ENCODE results near the gene MPRIP. TPM values are rescaled to one million over a fixed set of nuclear protein-coding genes. Genes with fewer than 3 reads are reported as not detected.
"Not testable (repeated sequence)": the region's sequence is repeated elsewhere in the genome, so short reads cannot be mapped to it uniquely, and the experiment has no call there.

The MPRIP gene, protein sequence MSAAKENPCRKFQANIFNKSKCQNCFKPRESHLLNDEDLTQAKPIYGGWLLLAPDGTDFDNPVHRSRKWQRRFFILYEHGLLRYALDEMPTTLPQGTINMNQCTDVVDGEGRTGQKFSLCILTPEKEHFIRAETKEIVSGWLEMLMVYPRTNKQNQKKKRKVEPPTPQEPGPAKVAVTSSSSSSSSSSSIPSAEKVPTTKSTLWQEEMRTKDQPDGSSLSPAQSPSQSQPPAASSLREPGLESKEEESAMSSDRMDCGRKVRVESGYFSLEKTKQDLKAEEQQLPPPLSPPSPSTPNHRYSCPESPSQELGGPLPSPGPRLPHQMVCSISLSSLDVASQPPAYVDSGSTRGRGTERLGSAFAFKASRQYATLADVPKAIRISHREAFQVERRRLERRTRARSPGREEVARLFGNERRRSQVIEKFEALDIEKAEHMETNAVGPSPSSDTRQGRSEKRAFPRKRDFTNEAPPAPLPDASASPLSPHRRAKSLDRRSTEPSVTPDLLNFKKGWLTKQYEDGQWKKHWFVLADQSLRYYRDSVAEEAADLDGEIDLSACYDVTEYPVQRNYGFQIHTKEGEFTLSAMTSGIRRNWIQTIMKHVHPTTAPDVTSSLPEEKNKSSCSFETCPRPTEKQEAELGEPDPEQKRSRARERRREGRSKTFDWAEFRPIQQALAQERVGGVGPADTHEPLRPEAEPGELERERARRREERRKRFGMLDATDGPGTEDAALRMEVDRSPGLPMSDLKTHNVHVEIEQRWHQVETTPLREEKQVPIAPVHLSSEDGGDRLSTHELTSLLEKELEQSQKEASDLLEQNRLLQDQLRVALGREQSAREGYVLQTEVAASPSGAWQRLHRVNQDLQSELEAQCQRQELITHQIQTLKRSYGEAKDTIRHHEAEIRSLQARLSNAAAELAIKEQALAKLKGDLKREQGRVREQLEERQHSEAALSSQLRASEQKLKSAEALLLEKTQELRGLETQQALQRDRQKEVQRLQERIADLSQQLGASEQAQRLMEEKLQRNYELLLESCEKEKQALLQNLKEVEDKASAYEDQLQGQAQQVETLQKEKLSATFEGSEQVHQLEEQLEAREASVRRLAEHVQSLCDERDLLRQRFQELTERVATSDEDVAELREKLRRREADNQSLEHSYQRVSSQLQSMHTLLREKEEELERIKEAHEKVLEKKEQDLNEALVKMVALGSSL (N-terminal part only)
- polyA plus RNA-seq (2013, experiment 1 of 2; ENCODE audit: insufficient read length) = 267 TPM
- polyA plus RNA-seq (2013, experiment 2 of 2; ENCODE audit: insufficient read length) = 231 TPM

DNA sequence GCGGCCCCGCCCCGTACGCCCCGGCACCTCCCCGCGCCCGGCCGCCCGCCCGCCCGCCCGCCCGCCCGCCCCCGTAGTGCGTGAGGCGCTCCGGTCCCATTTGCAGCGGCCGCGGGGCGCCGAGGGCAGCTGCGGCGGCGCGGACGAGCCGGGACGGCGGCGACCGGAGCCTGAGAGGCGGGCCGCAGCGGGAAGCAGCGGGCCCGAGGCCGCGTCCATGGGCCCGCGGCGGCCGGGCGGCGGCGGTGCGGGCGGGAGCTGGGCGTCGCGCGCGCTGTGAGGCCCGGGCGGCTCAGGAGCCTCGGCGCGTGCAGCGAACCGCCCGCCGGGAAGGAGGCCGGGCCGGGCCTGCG lies at the start of gene MPRIP:
MPRIP (plus strand) TSS at position 74 of the 353 bp plus-strand sequence. CDS start 392 bp downstream, outside the sequence.
- no peak for DNase-seq

DNA sequence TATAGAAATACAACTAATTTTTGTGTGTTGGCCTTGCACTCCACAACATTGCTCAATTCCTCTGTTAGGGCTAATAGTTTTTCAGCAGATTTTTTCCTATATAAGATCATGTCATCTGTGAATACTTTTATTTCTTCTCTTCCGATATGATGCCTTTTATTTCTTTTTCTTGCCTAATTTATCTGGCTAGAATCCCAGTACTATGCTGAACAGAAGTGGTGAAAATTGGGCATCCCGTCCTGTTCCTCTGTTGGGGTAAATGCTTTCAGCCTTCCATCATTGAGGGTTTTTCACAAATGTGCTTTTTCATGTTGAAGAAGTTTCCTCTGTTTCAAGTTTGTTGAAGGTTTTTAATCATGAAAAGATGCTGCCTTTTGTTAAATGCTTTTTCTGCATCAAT lies 47.6 kb upstream of the MPRIP start:
- DNase-seq = no peak

DNA sequence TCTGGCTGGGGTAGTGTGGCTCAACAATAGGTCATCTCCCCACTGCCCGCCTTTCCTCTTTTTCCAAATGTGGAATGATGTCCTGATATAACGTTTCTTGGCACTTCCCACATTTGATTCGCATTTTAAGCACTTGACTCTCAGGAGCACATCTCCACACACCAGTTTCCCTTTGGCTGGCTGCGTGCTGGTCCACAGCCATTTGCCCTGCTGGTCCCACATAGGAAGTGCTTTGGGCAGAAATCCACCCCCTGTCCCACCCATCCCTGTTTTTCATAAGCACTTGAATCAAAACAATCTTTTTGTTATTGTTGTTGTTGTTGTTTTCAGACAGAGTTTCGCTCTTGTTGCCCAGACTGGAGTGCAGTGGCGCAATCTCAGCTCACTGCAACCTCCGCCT lies 46.3 kb upstream of the MPRIP start:
- no peak for DNase-seq

DNA sequence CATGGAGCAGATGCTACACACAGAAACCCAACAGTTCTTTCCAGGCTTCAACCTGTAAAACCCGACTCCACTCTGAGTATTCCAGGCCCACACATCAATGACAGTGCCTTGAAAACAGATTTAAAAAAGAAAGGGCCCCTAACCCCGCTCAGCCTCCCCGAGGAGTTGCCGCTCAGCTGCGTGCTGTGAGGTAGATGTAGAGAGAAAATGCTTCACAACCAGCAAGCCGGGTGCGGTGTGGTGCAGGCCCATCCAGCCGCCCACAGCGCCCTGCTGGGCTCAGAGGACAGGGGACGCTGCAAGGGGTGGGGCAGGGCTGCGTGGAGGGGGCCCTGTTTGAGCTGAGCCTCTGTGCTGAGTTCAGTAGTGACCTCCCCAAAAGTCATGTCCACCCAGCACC lies 45.5 kb upstream of the MPRIP start:
- DNase-seq = not testable (repeated sequence)

DNA sequence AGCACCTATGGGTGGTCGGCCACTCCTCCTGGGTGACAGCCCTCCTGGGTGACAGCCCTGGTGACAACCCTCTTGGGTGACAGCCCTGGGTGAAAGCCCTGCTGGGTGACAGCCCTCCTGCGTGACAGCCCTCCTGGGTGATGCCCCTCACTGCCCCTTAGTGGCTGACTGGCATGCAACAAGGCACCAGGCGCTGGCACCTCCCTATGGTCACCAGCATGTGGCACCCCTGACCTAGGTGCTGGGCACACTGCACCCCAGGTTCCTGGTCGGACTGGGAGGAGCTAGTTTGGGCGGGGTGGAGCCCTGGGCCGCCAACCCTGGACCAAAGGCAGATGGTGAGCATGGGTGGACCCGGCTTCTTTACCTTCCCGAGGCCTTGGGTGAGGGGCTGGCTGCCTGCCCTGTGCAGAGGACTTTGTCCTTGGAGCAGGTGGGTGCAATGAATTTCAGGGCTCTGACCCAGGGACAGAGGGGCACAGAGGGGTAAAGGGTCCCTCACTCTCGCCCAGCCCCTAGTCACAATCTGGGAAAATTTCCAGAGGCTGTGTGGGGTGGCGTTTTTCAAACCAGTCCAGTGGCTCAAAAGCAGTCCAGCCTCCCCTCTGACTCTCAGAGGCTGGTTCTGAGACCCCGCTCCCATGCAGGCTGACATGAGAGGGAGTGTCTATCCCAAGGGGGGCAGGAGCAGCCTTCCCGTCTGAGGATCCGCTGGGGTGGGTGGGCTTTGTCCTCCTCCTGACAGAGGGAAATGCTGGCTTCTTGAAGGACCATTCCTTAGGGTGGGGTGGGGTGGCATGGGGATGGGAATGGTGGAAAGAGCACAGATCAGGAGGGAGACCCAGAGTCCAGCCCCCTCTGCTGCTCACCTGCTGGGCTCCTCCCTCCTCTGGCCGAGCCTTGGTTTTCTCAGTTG lies 44.5 kb upstream of the MPRIP start:
- no peak for DNase-seq

DNA sequence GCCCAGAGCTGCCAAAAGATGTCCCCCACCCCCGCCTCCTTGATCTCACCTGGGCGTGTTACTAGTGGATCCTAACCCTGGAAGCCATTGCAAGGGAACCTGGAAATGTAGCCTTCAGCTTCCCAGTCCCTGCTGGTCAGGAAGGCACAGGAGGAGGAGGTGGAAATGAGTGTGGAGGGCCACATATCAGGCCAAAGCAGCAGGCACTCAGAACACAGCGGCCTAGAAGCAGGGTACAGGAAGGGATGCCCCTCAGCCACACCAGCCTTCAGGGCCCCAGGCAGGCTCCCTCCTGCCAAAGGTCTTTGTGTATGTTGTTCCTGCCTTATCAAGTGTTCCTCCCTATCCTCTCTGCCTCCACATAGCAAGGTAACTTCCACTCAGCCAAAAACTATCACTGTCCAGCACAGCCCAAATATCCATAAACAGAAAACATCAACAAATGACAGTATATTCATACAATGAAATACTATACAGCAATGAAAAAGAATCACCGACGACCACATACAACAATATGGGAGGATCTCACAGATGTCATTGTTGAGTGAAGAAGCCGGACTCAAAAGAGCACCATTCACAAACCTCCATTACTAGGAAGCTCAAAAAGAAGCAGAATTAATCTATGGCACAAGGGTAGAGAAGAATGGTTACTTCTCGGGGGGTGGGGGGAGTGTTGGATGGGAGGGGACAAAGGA lies 42.2 kb upstream of the MPRIP start:
- DNase-seq = no peak

DNA sequence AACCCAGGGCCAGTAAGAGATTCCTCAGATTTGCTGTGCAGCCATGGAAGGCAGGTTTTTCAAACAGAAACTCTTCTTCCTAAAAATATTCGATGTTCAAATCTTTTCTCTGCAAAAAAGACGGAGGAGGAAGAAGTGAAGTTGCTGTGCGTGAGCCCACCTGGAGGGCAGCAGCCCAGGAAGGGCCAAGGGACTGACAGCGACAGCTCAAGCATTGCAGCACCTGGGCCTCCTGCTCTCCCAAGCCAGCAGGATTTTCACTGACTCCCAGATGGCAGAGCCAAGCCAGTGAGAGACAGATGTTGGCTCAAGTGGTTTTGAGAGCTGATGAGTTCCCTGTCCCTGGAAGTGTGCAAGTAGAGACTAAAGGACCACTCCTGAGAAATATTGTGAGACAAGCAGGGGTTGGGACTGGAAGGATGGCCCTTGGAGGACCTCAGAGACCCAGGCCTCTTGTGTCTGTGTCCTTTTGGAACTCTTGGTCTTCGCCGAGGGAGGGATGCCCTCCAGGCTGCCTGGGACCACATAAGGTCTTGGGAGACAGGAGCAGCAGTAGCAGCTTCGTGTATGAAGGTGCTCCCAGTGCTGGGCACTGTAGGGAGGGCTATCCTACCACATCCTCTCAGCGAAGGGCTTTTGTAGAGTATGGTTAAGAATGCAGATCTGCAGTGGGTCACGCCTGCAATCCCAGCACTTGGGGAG lies 41.0 kb upstream of the MPRIP start:
- DNase-seq = no peak

DNA sequence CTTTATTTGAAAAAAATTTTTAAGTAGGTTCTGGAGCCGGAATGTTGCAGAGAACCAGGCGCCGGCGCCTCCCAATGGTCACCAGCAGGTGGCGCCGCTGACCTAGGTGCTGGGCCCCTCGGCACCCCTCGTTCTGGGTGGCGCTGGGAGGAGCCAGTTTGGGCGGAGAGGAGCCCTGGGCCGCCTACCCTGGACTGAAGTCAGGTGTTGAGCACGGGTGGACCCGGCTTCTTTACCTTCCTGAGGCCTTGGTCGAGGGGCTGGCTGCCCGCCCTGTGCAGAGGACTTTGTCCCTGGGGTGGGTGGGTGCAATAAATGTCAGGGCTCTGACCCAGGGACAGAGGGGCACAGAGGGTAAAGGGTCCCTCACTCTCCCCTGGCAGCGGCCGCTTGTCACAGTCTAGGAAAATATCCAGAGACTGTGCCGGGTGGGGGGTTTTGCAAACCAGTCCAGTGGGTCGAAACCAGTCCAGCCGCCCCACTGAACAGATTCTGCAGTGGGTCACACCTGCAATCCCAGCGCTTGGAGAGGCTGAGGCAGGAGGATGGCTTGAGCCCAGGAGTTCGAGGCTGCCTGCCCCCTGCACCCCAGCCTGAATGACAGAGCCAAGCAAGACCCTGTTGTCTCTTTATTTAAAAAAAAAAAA lies 40.3 kb upstream of the MPRIP start:
- peak; percentile 60 for DNase-seq

DNA sequence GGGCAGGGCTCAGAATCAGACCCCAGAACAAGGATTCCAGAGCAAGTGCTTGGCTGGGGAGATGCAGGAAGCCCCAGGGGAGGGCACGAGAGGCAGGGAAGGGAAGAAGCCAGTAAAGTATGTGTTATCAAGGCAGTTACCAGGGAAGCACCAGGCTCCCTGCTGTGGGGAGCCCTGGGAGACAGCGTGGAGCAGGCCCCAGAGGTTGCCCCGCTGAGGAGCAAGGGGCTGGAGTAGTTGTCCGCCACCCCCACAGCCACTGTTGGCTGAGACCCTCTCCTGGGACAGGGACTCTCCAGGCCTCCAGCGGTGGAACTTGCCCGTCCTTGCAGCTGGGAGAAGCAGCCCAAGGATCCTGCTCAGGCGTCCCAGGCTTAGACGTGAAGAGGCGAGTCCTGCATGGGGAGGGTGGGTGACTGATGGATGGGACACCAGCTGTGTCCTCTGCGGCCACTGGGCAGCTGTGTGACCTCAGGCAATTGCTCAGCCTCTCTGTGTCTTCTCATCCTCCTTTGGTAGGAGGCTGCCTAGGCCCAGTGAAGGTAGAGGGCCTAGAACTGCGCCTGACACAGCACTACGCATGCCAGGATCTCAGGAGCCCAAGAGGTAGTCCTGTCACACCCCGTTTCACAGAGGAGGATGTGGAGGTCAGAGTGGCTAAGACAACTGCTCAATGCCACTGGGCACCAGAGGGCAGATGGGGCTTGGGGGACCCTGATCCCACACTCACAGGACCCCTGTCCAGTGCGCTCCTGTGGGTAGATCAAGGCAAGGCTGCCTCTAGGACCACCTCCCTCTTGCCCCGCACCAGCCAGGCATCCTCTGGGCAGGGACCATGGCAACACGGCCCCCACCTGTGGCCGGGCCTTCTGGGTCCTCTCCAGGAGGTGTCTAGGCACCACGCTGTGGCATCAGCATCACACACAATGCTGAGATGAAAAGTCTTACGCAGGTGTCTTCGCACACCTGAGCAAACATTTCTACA lies 39.2 kb upstream of the MPRIP start:
- DNase-seq = peak; percentile 32

DNA sequence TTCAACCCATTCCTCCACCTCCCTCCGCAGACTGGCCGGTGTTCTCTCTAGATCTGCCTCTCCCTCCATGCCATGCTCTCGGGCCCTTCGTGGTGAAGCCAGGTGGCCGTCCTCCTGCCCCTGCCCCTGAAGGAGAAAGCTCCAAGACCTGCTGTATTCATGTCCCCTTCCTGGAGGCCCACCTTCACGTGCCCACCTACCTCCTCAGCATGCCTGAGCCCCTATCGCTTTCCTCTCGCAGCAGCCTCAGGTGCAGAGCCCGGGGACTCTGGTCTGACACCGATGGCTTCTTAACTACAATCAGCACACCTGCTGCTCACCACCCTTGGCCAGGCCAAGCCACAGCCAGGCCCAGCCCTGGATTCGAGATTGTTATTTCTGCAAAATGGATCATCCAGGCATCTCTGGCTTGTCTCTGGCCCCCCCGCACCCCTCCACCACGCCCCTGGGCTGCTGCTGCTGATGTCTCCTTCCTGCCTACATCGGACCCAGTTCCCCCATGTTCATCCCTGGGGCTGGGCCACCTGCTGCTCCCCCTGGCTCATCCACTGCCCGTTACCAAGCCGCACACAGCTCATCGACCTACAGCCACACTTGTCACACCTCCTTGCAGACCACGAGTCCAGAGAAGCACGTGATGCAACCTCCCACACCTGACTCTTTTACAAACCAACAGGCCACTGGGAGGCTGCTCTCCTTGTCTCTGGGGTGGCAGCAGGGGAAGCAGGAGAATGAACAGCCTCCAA lies 37.8 kb upstream of the MPRIP start:
- no peak for DNase-seq

DNA sequence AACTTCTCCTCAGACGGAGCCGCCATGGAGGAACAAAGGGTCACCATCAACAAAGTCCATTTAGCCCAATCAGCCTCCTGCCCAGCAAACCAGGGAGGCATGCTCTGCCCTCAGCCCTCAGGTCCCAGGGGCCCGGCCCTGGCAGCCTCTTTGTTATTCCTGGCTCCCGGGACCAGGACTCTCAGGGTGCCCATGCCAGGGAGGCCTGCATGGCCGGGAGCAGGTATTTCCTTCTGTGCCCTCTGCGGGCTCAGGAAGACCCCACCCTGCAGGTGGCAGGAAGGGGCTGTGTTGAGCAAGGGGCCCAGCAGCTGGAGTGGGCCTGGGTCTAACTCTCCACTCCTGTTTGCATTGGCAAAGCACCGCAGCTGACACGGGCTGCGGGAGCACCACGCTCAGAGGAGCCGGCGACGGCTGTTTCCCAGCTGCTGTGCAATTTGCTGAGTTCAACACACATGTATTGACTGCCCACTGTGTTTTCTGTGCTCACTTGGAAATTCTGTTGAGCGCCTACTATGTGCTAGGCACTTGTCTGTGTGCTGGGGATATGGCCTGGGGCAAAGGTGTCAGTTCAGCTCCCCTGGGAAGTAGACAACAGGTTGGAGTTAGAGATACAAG lies 37.2 kb upstream of the MPRIP start:
- not testable (repeated sequence) for DNase-seq

DNA sequence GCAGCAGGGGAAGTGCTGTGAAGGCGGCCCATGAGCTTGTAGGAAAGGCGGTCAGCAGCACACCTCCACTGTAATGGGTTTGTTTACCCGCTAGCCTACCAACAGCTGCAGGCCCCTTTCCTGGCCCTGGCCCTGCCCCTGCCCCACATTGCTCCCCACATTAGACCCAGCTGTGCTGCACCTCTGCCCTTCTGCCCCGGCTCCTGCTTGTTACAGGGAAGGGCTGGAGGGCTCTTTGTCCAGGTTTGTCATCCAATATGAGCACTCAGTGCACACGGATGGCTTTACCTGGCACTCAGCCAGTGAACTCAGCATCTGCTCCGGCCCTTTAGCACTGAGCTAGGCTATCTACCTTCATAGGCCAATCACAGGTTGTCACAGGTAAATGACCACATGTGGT lies 34.4 kb upstream of the MPRIP start:
- not testable (repeated sequence) for DNase-seq

DNA sequence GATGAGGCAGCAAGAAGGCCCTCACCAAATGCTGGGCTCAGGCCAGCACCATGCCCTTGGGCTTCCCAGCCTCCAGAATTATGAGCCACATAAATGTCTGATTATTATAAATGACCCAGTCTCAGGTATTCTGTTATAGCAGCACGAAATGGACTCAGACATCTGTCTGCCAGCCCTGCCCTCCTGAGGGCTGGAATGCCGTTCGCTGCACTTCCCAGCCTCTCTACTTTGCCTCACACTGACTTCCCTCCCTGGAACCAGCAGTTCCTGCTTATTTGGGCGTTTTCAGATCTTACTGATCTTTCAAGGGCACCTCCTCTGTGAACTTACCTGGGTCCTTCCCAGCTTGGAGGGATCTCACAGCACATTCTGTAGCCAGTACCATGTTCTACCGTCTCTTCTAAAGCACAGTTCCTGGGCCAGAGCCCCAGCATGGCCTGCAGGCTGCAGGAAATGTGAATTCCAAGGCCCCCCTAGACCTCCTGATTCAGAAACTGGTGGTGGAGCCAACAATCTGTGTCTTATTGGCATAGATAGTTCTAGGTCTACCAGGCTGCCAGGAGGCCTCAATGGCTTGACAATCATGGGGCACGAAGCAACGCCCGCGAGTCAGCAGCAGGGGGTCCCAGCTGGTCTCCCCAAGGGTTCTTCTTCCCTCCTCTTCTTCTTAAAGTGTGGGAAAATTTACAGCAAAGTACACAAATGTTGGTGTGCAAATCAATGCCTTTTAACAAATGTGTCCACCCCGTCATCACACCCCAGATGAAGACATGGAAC lies 33.4 kb upstream of the MPRIP start:
- not testable (repeated sequence) for DNase-seq

DNA sequence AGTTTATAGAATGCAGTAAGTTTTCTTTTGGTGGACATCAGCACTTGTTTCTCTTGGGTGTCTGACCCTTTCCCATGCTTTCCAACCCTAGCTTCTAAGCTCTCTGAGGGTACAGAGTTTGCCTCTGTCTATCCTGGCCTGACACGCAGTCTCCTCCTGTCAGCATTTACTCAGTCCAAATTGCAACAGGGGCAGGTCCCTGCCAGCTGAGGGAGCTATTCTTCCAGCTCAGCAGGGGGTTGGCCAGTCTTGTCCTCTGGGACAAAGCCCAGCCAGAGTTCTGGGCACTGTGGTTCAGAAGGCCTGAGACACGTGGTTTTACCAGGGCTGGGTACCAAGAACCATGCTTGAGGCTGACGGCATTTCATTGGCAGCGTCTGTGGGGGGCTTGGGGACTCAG lies 32.3 kb upstream of the MPRIP start:
- DNase-seq = not testable (repeated sequence)

DNA sequence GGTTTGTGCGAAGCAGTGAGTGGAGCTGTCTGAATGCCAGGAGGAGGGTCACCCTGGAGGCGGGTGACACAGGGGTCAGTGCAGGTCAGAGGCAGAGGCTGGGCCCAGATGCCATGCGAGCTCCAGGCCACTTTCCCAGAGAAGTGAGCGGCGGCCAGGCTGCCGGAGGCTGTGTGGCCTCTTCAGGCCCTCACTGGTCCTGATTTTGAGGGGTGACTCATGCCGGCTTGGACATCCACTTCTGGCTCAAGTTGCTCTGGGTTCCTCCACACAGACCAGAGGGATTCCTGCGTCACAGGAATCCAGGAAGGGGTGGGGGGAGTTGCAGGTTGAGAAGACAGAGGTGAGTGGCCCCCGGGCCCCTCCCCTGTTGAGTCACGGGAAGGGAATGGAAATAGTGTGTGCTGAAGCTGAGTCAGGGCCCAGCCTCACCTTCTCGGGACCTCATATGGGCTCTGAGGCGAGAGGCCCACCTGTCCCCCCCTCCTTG lies 31.7 kb upstream of the MPRIP start:
- DNase-seq = not testable (repeated sequence)

Data from fibroblast of skin of back (primary cell).